GM21529 (cell line): ENCODE measurements around the gene PARP1.

Source experiments
- ATAC-seq: cut with Tn5 transposase; IDR thresholded peaks from one replicate; pipeline ENCODE4 v1.9.1; 2021; ENCODE audit not compliant: unreplicated experiment

Gene PARP1

GRCh38 chr1:226407199-226407496 is 745 bp downstream of the PARP1 start:
- ATAC-seq = no peak

GRCh38 chr1:226406401-226406881 is 1.5 kb downstream of the PARP1 start:
- peak; percentile 20 for ATAC-seq

- ATAC-seq = peak; percentile 28
These were observed 2.4 kb downstream of the PARP1 start for GRCh38 chr1:226405411-226405988.

- no peak for ATAC-seq
These were observed 3.0 kb downstream of the PARP1 start for GRCh38 chr1:226404904-226405222.

DNA sequence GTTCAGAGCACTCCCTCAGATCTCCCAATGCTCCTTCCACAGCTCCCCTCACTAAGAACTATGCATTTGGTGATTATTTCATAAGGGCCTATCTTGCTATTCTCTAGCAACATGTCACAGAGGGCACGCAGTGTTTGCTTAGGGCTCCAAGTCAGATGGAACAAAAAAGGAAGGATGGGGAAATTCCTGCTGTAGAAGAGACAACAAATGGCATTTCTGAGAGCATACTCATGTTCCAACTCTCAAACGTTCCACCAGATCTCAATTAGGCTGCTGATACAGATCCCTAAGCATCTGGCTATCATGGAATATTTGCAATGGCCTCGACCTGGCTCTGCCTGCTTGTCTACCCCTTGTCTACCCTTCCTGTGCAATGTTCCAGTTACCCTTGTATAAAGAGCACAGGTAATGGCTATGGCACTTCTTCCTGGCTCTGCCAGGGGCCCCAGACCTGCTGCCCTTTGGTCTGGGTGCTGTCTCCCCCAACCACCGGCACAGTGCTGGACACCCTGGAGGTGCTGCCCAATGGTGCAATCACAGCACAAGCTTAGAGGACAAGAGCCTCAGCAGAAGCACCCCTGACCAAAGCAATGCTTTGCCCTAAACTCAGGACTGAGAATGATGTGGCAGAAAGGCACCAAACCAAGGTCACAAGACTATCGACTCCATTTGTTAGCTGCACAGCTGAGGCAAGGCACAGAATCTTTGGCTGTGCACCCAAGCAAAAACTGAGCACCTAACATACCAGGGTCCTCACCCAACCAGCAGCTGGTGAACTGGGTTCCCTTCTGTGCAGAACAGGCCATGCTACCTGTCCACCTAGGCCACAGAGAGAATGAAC is 3.6 kb downstream of the PARP1 start:
- no peak for ATAC-seq

DNA sequence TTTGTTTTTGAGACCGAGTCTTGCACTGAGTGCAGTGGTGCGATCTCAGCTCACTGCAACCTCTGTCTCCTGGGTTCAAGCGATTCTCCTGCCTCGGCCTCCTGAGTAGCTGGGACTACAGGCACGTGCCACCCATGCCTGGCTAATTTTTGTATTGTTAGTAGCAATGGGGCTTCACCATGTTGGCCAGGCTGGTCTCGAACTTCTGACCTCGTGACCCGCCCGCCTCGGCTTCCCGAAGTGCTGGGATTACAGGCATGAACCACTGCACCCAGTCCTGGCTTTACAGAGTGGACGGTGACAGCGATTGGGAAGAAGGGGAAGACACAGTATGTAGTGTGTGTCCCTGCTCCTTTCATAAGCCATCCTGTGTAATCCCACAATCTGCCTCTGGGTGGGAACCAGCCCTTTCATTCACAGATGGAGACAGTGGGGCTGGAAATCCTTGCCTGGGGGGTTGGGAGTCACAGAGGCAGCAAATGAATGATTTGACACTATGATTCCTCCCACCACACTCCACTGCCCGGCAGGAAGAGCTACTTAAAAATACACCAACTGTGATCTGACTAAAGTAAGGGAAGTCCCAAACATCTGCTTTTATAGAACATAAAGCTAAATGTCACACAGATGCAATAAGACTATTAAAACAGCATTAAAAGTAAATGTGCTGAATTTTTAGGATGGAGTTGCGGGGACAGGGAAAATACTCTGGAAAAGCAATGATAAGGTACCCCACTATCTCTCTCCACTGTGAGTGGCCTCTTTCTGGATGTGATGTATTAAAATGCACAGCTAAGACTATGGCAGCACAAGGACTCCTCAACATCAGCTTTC is 4.5 kb downstream of the PARP1 start:
- no peak for ATAC-seq

- ATAC-seq = no peak
These were observed 5.1 kb downstream of the PARP1 start for GRCh38 chr1:226402739-226403165.

DNA sequence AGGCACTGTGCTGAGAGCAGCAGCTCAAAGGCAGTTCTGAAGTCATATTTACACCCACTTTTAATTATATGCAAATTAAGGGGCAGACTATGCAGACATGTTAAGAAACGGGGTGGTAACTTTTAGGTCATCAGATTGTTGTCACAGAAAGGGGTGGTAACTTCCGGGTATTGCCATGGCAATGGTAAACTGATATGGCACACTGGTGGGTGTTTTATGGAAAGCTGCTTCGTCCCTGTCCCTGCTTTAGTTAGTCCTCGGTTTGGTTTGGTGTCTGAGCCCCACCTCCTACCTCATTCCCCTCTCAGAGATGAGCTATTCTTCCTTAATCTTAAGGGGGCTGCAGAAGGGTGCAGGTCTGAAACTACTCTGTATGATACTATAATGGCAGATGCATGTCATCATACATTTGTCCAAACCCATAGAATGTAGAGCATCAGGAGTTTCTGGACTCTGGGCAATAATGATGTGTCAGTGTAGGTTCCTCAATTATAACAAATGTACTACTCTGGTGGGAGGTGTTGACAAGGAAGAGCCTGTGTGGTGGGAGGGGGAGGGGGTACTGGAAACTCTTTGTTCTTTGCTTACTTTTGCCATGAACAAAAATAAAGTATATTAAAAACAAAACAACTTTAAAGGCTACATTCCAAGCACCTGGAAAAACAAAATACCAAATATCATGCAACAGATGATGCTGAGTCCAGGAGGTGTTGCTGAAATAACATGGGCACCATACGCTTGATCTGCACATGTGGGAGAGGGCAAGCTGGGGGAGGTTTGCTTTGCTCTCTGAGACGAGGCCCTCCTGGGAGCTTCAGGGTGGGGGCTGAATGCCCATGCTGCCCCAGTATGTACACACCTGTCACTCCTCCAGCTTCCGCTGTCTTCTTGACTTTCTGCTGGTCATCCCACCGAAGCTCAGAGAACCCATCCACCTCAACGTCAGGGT is 6.3 kb downstream of the PARP1 start:
- ATAC-seq = no peak

GRCh38 chr1:226400519-226401354 is 7.2 kb downstream of the PARP1 start:
- no peak for ATAC-seq

GRCh38 chr1:226397955-226398636 is 9.8 kb downstream of the PARP1 start:
- ATAC-seq = no peak

- ATAC-seq = no peak
These were observed 10.6 kb downstream of the PARP1 start for GRCh38 chr1:226397011-226397926.

GRCh38 chr1:226395753-226396152 is 12.1 kb downstream of the PARP1 start:
- no peak for ATAC-seq

GRCh38 chr1:226394462-226394861 is 13.4 kb downstream of the PARP1 start:
- no peak for ATAC-seq

GRCh38 chr1:226390681-226391080 is 17.2 kb downstream of the PARP1 start:
- ATAC-seq = no peak

- ATAC-seq = no peak
These were observed 19.8 kb downstream of the PARP1 start for GRCh38 chr1:226388131-226388530.

DNA sequence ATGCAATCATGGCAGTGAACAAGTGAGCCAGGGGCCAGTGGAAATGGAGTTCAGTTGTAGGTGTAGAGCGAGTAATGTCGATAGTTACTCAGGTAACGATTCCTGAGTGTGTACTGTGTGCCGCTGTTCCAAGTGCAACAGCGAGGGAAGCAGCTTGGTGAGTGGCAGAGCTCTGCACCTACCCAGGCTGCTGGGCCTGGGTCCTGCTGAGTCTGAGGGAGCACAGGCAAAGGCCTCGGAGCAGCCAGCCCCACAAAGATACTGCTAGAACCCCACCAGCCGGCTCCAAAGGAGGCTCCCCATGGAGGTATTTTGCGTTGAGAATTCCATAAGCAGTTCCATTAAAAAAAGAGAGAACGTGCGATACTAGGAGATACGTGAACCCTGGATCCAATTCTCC is 23.2 kb downstream of the PARP1 start:
- no peak for ATAC-seq

DNA sequence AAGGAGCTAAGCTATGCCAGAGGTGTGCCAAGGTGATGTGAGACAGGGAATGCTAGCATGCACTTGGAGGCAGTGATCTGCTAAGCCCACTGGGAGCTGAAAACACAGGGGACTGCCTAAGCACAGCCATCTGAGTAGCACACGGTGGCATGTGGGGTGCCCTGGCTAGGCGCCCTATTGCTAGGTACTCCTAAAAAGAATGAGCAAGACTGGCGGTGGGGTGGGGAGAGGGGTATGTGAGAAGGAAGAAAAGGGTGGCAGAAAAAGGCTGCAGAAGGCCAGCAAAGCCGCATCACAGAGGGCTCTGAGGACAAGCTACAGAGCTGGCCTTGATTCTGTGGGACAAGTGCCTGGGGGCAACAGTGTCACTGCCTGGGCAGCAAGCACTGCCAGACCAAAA is 23.9 kb downstream of the PARP1 start:
- ATAC-seq = no peak

GRCh38 chr1:226382030-226382429 is 25.9 kb downstream of the PARP1 start:
- no peak for ATAC-seq
